Pancreas (tissue), 10 donors: ENCODE measurements around the gene STIM2. TPM values are rescaled to one million over a fixed set of nuclear protein-coding genes. Genes with fewer than 3 reads are reported as not detected.

Experiments used
- ATAC-seq, 4 donors: fragments of 200-7000 bp; cut with Tn5 transposase; one replicate each; pipeline versions ENCODE4 v1.8.0 to v1.9.1; 2020; ENCODE audit warnings: mild to moderate bottlenecking in 4 of 4, moderate library complexity in 4 of 4
- DNase-seq, 6 donors: peaks; one replicate each; pipeline ENCODE4 v3.0.0-alpha.2; 2020
- FAIRE-seq: peaks from 2 replicates; lab custom pipeline; 2012; peaks lifted over from hg19 to GRCh38; lab: Jason Lieb, UNC
- H3K27ac ChIP-seq, 4 donors: fragments of 200-600 bp; sonication (generic); 1 replicate in 3 of 4; 2 replicates in 1 of 4; pipeline versions ENCODE4 v1.5.0 to v1.8.0; 2020
- H3K27me3 ChIP-seq, 4 donors: fragments of 200-600 bp; one replicate each; pipeline ENCODE4 v1.8.0; 2021
- H3K36me3 ChIP-seq, 3 donors: fragments of 200-600 bp; sonication (generic) in 1 of 3; one replicate each; pipeline versions ENCODE4 v1.5.0 to v1.8.0; 2020 to 2021
- H3K4me1 ChIP-seq, 3 donors: fragments of 200-600 bp; one replicate each; pipeline ENCODE4 v1.8.0; 2021
- H3K4me3 ChIP-seq, 4 donors: fragments of 200-600 bp; sonication (generic) in 2 of 4; one replicate each; pipeline versions ENCODE4 v1.5.0 to v1.8.0; 2020 to 2021
- H3K9me3 ChIP-seq, 4 donors: fragments of 200-600 bp; one replicate each; pipeline ENCODE4 v1.8.0; 2021
- CTCF ChIP-seq, 4 donors: fragments of 200-600 bp; sonication (generic) in 3 of 4; IDR thresholded peaks; one replicate each; pipeline versions ENCODE4 v1.5.0 to v1.8.0; 2021; ENCODE audit warnings: antibody characterized with exemption in 4 of 4
- WGBS, 2 donors: extraction: QIAGEN DNeasy Blood & Tissue Kit; methylation state at CpG; one replicate each; pipeline ENCODE4 v1.1.7; 2013; 5-methylcytosine and 5-hydroxymethylcytosine counted together
- intact Hi-C, 3 donors: fragments of 100-400 bp; cut with DNase I; formaldehyde crosslinking; loops; one replicate each; pipeline versions ENCODE4 v1.11.1 to v1.14.2; 2022
- polyA plus RNA-seq, 2 donors: library from polyadenylated mRNA; stranded (reverse); fragments of 200-250 nt; gene quantifications; one replicate each; pipeline ENCODE4 v1.2.3, GENCODE V29; 2013
- total RNA-seq, 6 donors: library from RNA; stranded (reverse); fragmentation: NEBNext Ultra II Directional in 4 of 6; extraction: Animal tissue kit (Norgen Biotek cat#: 25700) in 4 of 6; gene quantifications; one replicate each; pipeline versions ENCODE4 v1.2.1 to v1.2.4, GENCODE V29; 2021 to 2023
- donor health status: healthy with polysubstance abuse.
- donor health status: DM: no; HTN: no; CAD: no; lungs with moderate emphysema.
- donor health status: DM: no; HTN: no; CAD: no.
- donor health status: control.
- donor health status: control.
- donor health status: Bipolar disorder and iron deficiency.
- donor health status: DM: yes; HTN: yes; CAD: no.
- donor health status: DM: no; HTN: no; CAD: no.
- donor health status: DM: no; HTN: no; CAD: no.
- donor health status: DM: yes; HTN: yes; CAD: no.

The STIM2 gene
- total and polyA plus RNA-seq, 8 donors: 7.6 to 18.7 (median 12.6) TPM

GRCh38 chr4:26856906-26857277 is 3.7 kb upstream of the STIM2 start:
- no peak for FAIRE-seq
- H3K27me3 ChIP-seq: no peaks in the 10 kb centered on the region
- intact Hi-C loops: no loop called here

GRCh38 chr4:26857278-26858034 is 3.2 kb upstream of the STIM2 start:
- ATAC-seq (peak; percentile 67 to 78 (median 76)), DNase-seq (peak; percentile 90 to 96 (median 94)), FAIRE-seq (no peak)
- Histone ChIP-seq H3K36me3 (no peaks in the 10 kb centered on the region), H3K9me3 (no peaks in the 10 kb centered on the region), H3K27me3 (no peaks in the 10 kb centered on the region), H3K4me3 (peak overlapping the region; percentile 19 to 86 (median 72)), H3K27ac (peak overlapping the region; percentile 51 to 96 (median 85)), H3K4me1 (peaks cover 3 to 14% (median 9%) of the 10 kb centered on the region in 3 donors)
- TF ChIP-seq CTCF (IDR thresholded peaks at IDR 0.05): no peak
- WGBS, 2 donors: 0 to 1% methylated on average over 56 to 65 of the region's 65 CpGs
- intact Hi-C loops: no loop called here

More at GRCh38 chr4:26856906-26857277, 3.7 kb upstream of the STIM2 start:
- DNase-seq: no peak
- WGBS, 2 donors: 9 to 13% methylated on average over 7 of the region's 7 CpGs
- no peak for TF ChIP-seq CTCF (IDR thresholded peaks at IDR 0.05)
- Histone ChIP-seq H3K27ac (peak overlapping the region; percentile 51 to 96 (median 85)), H3K9me3 (no peaks in the 10 kb centered on the region), H3K36me3 (no peaks in the 10 kb centered on the region), H3K4me3 (peak overlapping the region; percentile 19 to 86 (median 72)), H3K4me1 (peaks cover 3 to 14% (median 7%) of the 10 kb centered on the region in 3 donors)
- ATAC-seq: no peak

- intact Hi-C loops: no loop called here
- no peaks in the 10 kb centered on the region for H3K36me3 ChIP-seq
- peak overlapping the region; percentile 19 to 86 (median 72) for H3K4me3 ChIP-seq
- peak in 1 of 6 donors; percentile 13 for DNase-seq
- peak overlapping the region; percentile 51 to 96 (median 93) for H3K27ac ChIP-seq
- no peak for TF ChIP-seq CTCF (IDR thresholded peaks at IDR 0.05)
- ATAC-seq: no peak
- FAIRE-seq: no peak
- WGBS, 2 donors: 3 to 4% methylated on average over 17 of the region's 17 CpGs
- no peaks in the 10 kb centered on the region for H3K27me3 ChIP-seq
- peaks cover 11 to 20% (median 17%) of the 10 kb centered on the region in 3 donors for H3K4me1 ChIP-seq
- H3K9me3 ChIP-seq: no peaks in the 10 kb centered on the region
Measured at GRCh38 chr4:26858035-26858918, 2.4 kb upstream of the STIM2 start.

DNA sequence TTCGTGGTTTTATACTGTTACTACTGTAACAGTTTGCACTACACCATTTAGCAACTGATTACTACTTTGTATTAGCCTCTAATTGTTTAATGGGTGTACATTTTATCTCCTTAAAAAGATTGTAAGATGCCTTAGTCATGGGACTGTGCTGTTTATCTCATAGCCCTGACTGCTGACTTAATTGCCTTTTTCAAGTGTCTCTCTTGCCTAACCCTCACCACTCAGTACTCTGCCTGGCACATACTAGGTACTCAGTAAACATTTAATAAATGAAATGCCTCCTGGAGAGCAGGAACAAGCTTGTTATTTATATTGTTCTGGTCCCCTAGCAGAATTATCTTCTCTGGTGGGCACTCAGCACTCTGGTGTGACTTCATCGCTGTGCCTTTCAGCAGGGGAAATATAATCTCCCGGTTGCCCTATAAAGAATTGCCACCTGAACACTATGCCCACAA is 1.7 kb upstream of the STIM2 start:
- TF ChIP-seq CTCF (IDR thresholded peaks at IDR 0.05): no peak
- H3K9me3 ChIP-seq: no peaks in the 10 kb centered on the region
- H3K27me3 ChIP-seq: no peaks in the 10 kb centered on the region
- no peaks in the 10 kb centered on the region for H3K36me3 ChIP-seq
- peak overlapping the region in 2 of 4 donors; percentile 84 to 86 for H3K4me3 ChIP-seq
- peaks cover 12 to 27% (median 23%) of the 10 kb centered on the region in 3 donors for H3K4me1 ChIP-seq
- DNase-seq (no peak), ATAC-seq (no peak), FAIRE-seq (no peak)
- intact Hi-C loops: no loop called here
- 20 to 21% methylated on average over 3 of the region's 3 CpGs for WGBS, 2 donors
- peak overlapping the region; percentile 51 to 96 (median 93) for H3K27ac ChIP-seq
